KMS-11 (cell line): Measurements from ENCODE around the gene EEF1E1.

Experiments used
- H2AFZ ChIP-seq: fragments of 200-600 bp; sonication (generic); 2 replicates; pipeline ENCODE4 v1.6.1; 2016; ENCODE audit warnings: antibody characterized with exemption, mixed run types, low read depth
- H3K27ac ChIP-seq: fragments of 200-600 bp; sonication (generic); 2 replicates; pipeline ENCODE4 v1.6.1; 2016; ENCODE audit warnings: mild to moderate bottlenecking, mixed run types
- H3K27me3 ChIP-seq: fragments of 200-600 bp; sonication (generic); 2 replicates; pipeline ENCODE4 v1.6.1; 2017; ENCODE audit warnings: mild to moderate bottlenecking, low read depth, mixed run types, moderate library complexity; ENCODE audit not compliant: insufficient read depth
- H3K36me3 ChIP-seq: fragments of 200-600 bp; sonication (generic); 2 replicates; pipeline ENCODE4 v1.6.1; 2017; ENCODE audit warnings: mild to moderate bottlenecking, mixed run types; ENCODE audit not compliant: insufficient read depth
- H3K4me1 ChIP-seq: fragments of 200-600 bp; sonication (generic); 2 replicates; pipeline ENCODE4 v1.6.1; 2016; ENCODE audit warnings: mild to moderate bottlenecking, low read depth, mixed run types; ENCODE audit not compliant: poor library complexity, severe bottlenecking
- H3K4me2 ChIP-seq: fragments of 200-600 bp; sonication (generic); 2 replicates; pipeline ENCODE4 v1.7.0; 2016; ENCODE audit warnings: mild to moderate bottlenecking, mixed run types
- H3K4me3 ChIP-seq: fragments of 200-600 bp; sonication (generic); IDR thresholded peaks from 2 replicates; pipeline ENCODE4 v1.6.1; 2017; ENCODE audit warnings: low read depth, low read length, mixed read lengths; ENCODE audit not compliant: insufficient read depth
- H3K79me2 ChIP-seq: fragments of 200-600 bp; sonication (generic); 2 replicates; pipeline ENCODE4 v1.6.1; 2016; ENCODE audit warnings: low read depth, mixed run types; ENCODE audit not compliant: insufficient read depth
- H3K9ac ChIP-seq: fragments of 200-600 bp; sonication (generic); 2 replicates; pipeline ENCODE4 v1.6.1; 2016; ENCODE audit warnings: mild to moderate bottlenecking, mixed run types
- H4K20me1 ChIP-seq: fragments of 200-600 bp; sonication (generic); 2 replicates; pipeline ENCODE4 v1.6.1; 2016; ENCODE audit warnings: mild to moderate bottlenecking, mixed run types; ENCODE audit not compliant: insufficient read depth
- TF ChIP-seq, protein P1 (sequence below): fragments of 200-600 bp; sonication (generic); conservative IDR thresholded peaks from 2 replicates; pipeline ENCODE4 v1.6.1; 2017; ENCODE audit warnings: low read depth, mild to moderate bottlenecking, antibody characterized with exemption, low read length, moderate library complexity, mixed read lengths

The EEF1E1 gene

DNA sequence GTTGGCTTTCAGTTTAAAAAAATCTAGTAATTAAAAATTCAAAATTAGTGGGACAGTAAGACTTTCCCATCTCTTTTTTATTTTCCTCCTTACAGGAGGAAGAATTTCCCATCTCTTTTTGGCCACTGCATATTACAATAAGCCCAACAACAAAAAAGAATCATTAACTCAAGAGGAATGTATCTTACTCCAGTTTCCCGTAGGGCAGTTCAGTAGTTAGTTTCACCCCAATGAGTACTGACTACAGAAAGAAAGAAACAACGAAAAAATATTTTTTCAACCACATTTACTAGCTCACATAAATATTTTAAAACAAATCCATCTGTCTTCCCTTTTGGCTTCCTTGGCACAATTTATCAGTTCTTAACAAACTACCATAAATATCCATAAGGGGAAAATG, 23.2 kb downstream of the EEF1E1 start:
- Histone ChIP-seq H3K79me2 (no peaks in the 10 kb centered on the region), H3K4me2 (no peak overlapping the region), H3K9ac (no peak overlapping the region), H3K27ac (no peak overlapping the region), H3K4me3 (no peak overlapping the region), H3K4me1 (no peaks in the 10 kb centered on the region), H4K20me1 (no peaks in the 10 kb centered on the region), H2AFZ (no peak overlapping the region), H3K36me3 (no peaks in the 10 kb centered on the region; the same call in 1 of the 2 replicates), H3K27me3 (no peaks in the 10 kb centered on the region)
- TF ChIP-seq, protein P1, sequence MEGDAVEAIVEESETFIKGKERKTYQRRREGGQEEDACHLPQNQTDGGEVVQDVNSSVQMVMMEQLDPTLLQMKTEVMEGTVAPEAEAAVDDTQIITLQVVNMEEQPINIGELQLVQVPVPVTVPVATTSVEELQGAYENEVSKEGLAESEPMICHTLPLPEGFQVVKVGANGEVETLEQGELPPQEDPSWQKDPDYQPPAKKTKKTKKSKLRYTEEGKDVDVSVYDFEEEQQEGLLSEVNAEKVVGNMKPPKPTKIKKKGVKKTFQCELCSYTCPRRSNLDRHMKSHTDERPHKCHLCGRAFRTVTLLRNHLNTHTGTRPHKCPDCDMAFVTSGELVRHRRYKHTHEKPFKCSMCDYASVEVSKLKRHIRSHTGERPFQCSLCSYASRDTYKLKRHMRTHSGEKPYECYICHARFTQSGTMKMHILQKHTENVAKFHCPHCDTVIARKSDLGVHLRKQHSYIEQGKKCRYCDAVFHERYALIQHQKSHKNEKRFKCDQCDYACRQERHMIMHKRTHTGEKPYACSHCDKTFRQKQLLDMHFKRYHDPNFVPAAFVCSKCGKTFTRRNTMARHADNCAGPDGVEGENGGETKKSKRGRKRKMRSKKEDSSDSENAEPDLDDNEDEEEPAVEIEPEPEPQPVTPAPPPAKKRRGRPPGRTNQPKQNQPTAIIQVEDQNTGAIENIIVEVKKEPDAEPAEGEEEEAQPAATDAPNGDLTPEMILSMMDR = no peak

DNA sequence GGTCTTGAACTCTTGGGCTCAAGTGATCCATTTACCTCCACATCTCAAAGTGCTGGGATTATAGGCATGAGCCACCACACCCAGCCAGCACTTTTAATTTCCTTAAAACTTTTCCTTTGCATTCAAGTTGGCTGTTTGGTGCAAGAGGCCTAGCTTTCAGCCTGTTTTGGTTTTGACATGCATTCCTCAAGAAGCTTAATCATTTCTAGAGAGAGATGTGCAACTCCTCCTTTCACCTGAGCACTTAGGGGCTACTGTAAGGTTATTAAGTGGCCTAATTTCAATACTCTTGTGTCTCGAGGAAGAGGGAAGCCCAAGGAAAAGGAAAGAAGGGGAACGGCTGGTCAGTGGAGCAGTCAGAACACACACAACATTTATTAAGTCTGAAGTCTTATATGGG, 24.4 kb downstream of the EEF1E1 start:
- H2AFZ ChIP-seq = no peak overlapping the region
- no peak overlapping the region for H3K9ac ChIP-seq
- H3K4me1 ChIP-seq = no peaks in the 10 kb centered on the region

DNA sequence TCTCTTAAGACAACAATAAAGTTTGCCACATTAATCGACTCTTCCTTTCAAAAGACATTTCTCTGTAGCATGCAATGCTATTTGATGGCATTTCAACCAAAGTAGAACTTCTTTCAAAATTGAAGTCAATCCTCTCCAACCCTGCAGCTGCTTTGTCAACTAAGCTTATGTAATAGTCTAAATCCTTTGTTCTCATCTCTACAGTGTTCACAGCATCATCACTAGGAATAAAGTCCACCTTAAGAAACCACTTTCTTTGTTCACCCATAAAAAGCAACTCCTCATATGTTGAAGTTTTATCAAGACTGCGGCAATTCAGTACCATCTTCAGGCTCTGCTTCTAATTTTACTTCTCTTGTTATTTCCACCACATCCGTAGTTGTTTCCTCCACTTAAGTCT, 26.6 kb downstream of the EEF1E1 start:
- H3K4me3 ChIP-seq = no peak overlapping the region
- TF ChIP-seq, protein P1 = no peak
- H3K27ac ChIP-seq = no peak overlapping the region

More for the DNA sequence above, 24.4 kb downstream of the EEF1E1 start:
- no peaks in the 10 kb centered on the region for H4K20me1 ChIP-seq
- H3K4me2 ChIP-seq = no peak overlapping the region
- no peak overlapping the region for H3K4me3 ChIP-seq
- no peaks in the 10 kb centered on the region for H3K27me3 ChIP-seq
- H3K27ac ChIP-seq = no peak overlapping the region
- no peaks in the 10 kb centered on the region for H3K79me2 ChIP-seq
- H3K36me3 ChIP-seq = no peaks in the 10 kb centered on the region; the same call in 1 of the 2 replicates
- TF ChIP-seq, protein P1 = no peak

DNA sequence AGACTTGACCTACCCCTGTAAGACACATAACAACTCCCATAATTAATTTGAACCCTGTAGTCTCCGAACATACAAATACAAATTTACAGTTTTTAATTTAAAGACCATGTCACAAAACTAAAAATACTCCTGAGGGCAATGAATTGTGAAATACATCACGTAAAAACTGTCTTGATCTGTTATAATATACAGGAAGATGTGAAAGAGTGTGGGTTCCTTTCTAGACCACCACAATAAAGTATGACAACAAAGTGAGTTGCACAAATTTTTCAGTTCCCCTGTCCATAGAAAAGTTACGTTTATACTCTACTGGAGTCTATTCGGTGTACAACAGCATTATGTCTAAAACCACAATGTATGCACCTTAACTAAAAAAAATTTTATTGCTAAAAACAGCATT, 27.2 kb downstream of the EEF1E1 start:
- Histone ChIP-seq H4K20me1 (no peaks in the 10 kb centered on the region), H3K4me1 (no peaks in the 10 kb centered on the region), H3K36me3 (no peaks in the 10 kb centered on the region; the same call in 1 of the 2 replicates), H3K27me3 (no peaks in the 10 kb centered on the region), H3K4me3 (no peak overlapping the region), H3K4me2 (no peak overlapping the region), H3K27ac (no peak overlapping the region), H3K9ac (no peak overlapping the region), H2AFZ (no peak overlapping the region), H3K79me2 (no peaks in the 10 kb centered on the region)
- TF ChIP-seq, protein P1 = no peak

More for the DNA sequence above, 26.6 kb downstream of the EEF1E1 start:
- Histone ChIP-seq H4K20me1 (no peaks in the 10 kb centered on the region), H2AFZ (no peak overlapping the region), H3K36me3 (no peaks in the 10 kb centered on the region; the same call in 1 of the 2 replicates), H3K4me1 (no peaks in the 10 kb centered on the region), H3K27me3 (no peaks in the 10 kb centered on the region), H3K4me2 (no peak overlapping the region), H3K9ac (no peak overlapping the region), H3K79me2 (no peaks in the 10 kb centered on the region)
